B cell (primary cell): Measurements from ENCODE around the gene ERCC2. TPM values are rescaled to one million over a fixed set of nuclear protein-coding genes. Genes with fewer than 3 reads are reported as not detected.
A peak's percentile ranks its signal among the peaks of the same experiment; 100 is the strongest.
"Not testable (repeated sequence)": the region's sequence is repeated elsewhere in the genome, so short reads cannot be mapped to it uniquely, and the experiment has no call there.

Source experiments
- ATAC-seq: fragments of 200-7000 bp; cut with Tn5 transposase; one replicate; pipeline ENCODE4 v1.10.0; 2021; ENCODE audit warnings: low read depth, mild to moderate bottlenecking, moderate number of reproducible peaks, moderate library complexity
- CTCF ChIA-PET: fragments of 350-600 bp; sonication (Branson Sonifier 250); formaldehyde crosslinking; loops from one replicate; lab custom pipeline; 2021; ENCODE audit warnings: antibody characterized with exemption, inconsistent platforms; lab: Charles Lee
- POLR2A ChIA-PET: fragments of 350-600 bp; sonication (Branson Sonifier 250); formaldehyde crosslinking; loops from one replicate; lab custom pipeline; 2021; ENCODE audit warnings: antibody characterized with exemption; lab: Charles Lee
- DNase-seq: peaks from one replicate; pipeline ENCODE4 v3.0.0; 2013
- H2AFZ ChIP-seq: 2 replicates; pipeline ENCODE4 v1.6.1; 2012; ENCODE audit warnings: mild to moderate bottlenecking, low read depth, low read length; ENCODE audit not compliant: insufficient read depth, poor library complexity, severe bottlenecking
- H3K27ac ChIP-seq, 2 donors: 1 replicate in 1 of 2; 2 replicates in 1 of 2; pipeline ENCODE4 v1.5.1; 2012 to 2013; ENCODE audit warnings: low read length in 2 of 2, mild to moderate bottlenecking in 2 of 2, moderate library complexity in 1 of 2
- H3K27me3 ChIP-seq, 4 experiments: fragments of 200-600 bp in 1 of 4; sonication (generic) in 1 of 4; replicated peaks in 1 of 4; 1 replicate in 2 of 4; 2 replicates in 2 of 4; pipeline versions ENCODE4 v1.6.1 to v1.7.0; 2013 to 2016; ENCODE audit warnings: low read length in 3 of 4, mild to moderate bottlenecking in 2 of 4, mixed read lengths in 1 of 4, moderate library complexity in 1 of 4; ENCODE audit not compliant: insufficient read depth in 4 of 4, control insufficient read depth in 3 of 4; ENCODE audit errors: control extremely low read depth in 1 of 4
- H3K36me3 ChIP-seq, 2 experiments: replicated peaks in 1 of 2; 1 replicate in 1 of 2; 2 replicates in 1 of 2; pipeline versions ENCODE4 v1.6.1 to v1.7.1; 2013; ENCODE audit warnings: low read length in 1 of 2; ENCODE audit not compliant: insufficient read depth in 2 of 2, control insufficient read depth in 1 of 2; ENCODE audit errors: control extremely low read depth in 1 of 2, extremely low read depth in 1 of 2
- H3K4me1 ChIP-seq, 2 donors: fragments of 200-600 bp in 1 of 2; sonication (generic) in 1 of 2; 1 replicate in 1 of 2; 2 replicates in 1 of 2; pipeline versions ENCODE4 v1.5.1 to v1.6.1; 2013 to 2017; ENCODE audit warnings: low read length in 2 of 2; ENCODE audit not compliant: control insufficient read depth in 2 of 2, insufficient read depth in 2 of 2
- H3K4me2 ChIP-seq: replicated peaks from 2 replicates; pipeline ENCODE3; 2012; ENCODE audit warnings: mild to moderate bottlenecking, low read depth, low read length; ENCODE audit not compliant: poor library complexity, severe bottlenecking
- H3K4me3 ChIP-seq, 5 experiments: fragments of 200-600 bp in 1 of 5; sonication (generic) in 1 of 5; 1 replicate in 3 of 5; 2 replicates in 2 of 5; pipeline versions ENCODE4 v1.5.1 to v1.7.0; 2011 to 2016; ENCODE audit warnings: low read length in 4 of 5, mild to moderate bottlenecking in 4 of 5, low read depth in 2 of 5, control low read depth in 1 of 5, moderate library complexity in 1 of 5; ENCODE audit not compliant: insufficient read depth in 1 of 5; ENCODE audit errors: control extremely low read depth in 1 of 5, extremely low read depth in 1 of 5
- H3K79me2 ChIP-seq: fragments of 200-600 bp; sonication (generic); one replicate; pipeline ENCODE4 v1.6.0; 2016; ENCODE audit warnings: low read length; ENCODE audit not compliant: control insufficient read depth, insufficient read depth
- H3K9ac ChIP-seq: fragments of 200-600 bp; sonication (generic); 2 replicates; pipeline ENCODE4 v1.6.1; 2017; ENCODE audit warnings: mild to moderate bottlenecking, low read length, moderate library complexity
- H3K9me3 ChIP-seq, 3 donors: one replicate each; pipeline versions ENCODE4 v1.6.1 to v1.7.1; 2013; ENCODE audit warnings: low read length in 2 of 3; ENCODE audit not compliant: control insufficient read depth in 2 of 3, insufficient read depth in 1 of 3; ENCODE audit errors: control extremely low read depth in 1 of 3
- H4K20me1 ChIP-seq: 2 replicates; pipeline ENCODE4 v1.6.0; 2012; ENCODE audit warnings: mild to moderate bottlenecking, low read length; ENCODE audit not compliant: insufficient read depth, control insufficient read depth, poor library complexity, severe bottlenecking
- H3K27ac Mint-ChIP-seq: one replicate; pipeline ENCODE4 v1.8.0; 2021; ENCODE audit warnings: mixed read lengths
- H3K27me3 Mint-ChIP-seq: one replicate; pipeline ENCODE4 v1.8.0; 2021; ENCODE audit warnings: mixed read lengths
- H3K4me1 Mint-ChIP-seq: one replicate; pipeline ENCODE4 v1.8.0; 2021; ENCODE audit warnings: mixed read lengths
- H3K4me3 Mint-ChIP-seq: one replicate; pipeline ENCODE4 v1.8.0; 2021; ENCODE audit warnings: mixed read lengths
- H3K9me3 Mint-ChIP-seq: one replicate; pipeline ENCODE4 v1.8.0; 2022; ENCODE audit warnings: mixed read lengths; ENCODE audit not compliant: insufficient read depth
- EZH2 ChIP-seq: IDR thresholded peaks from 2 replicates; pipeline ENCODE4 v1.6.1; 2012; ENCODE audit warnings: borderline replicate concordance, low read depth, mild to moderate bottlenecking, moderate library complexity, low read length; ENCODE audit not compliant: insufficient read depth, poor library complexity, severe bottlenecking
- WGBS: methylation state at CpG from one replicate; pipeline ENCODE4 v1.1.5; 2013; ENCODE audit warnings: missing lambda C conversion rate; ENCODE audit not compliant: insufficient coverage; 5-methylcytosine and 5-hydroxymethylcytosine counted together
- intact Hi-C: fragments of 100-400 bp; cut with micrococcal nuclease; formaldehyde crosslinking; loops from one replicate; pipeline ENCODE4 v1.10.0; 2022
- polyA plus RNA-seq: library from polyadenylated mRNA; depleted of rRNA; stranded (reverse); fragments of >200 nt; gene quantifications from 2 replicates; pipeline ENCODE4 v1.2.3, GENCODE V29; 2012
- total RNA-seq, 2 donors: library from RNA; stranded (reverse); fragments of 120-200 nt in 1 of 2; gene quantifications; 1 replicate in 1 of 2; 2 replicates in 1 of 2; pipeline versions ENCODE4 v1.2.3 to v1.2.4, GENCODE V29; 2013 to 2022
- TF ChIP-seq, protein P1 (sequence below): fragments of 200-600 bp; IDR thresholded peaks from one replicate; pipeline ENCODE4 v1.8.0; 2022; ENCODE audit warnings: antibody characterized with exemption, mild to moderate bottlenecking

Gene ERCC2
- total and polyA plus RNA-seq, 2 donors (not counting 1 experiment from before 2014, with no cell fraction given): 20.8 to 26.5 TPM

DNA sequence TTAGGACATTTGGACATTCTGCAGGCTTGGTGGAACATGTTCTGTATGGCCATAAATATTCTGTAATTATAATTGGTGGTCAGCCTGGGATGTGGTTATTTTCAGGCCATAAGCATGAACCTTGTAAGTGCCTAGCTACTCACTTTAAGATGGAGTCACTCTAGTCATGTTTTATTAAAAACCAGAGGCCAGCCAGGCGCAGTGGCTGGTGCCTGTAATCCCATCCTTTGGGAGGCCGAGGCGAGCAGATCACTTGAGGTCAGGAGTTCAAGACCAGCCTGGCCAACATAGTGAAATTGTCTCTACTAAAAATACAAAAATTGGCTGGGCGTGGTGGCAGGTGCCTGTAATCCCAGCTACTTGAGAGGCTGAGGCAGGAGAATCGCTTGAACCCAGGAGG, 37.2 kb upstream of the ERCC2 start:
- H3K9ac ChIP-seq, H3K27ac Mint-ChIP-seq, ATAC-seq, H2AFZ ChIP-seq, DNase-seq, H3K36me3 ChIP-seq, H3K9me3 Mint-ChIP-seq, H3K27ac ChIP-seq, POLR2A ChIA-PET: not testable (repeated sequence)
- peaks cover 13% of the 10 kb centered on the region for H3K27me3 Mint-ChIP-seq
- H3K4me2 ChIP-seq: peak overlapping the region; percentile 100
- H3K9me3 ChIP-seq: peaks cover 0 to 12% (median 0%) of the 10 kb centered on the region in 3 donors
- whole genome bisulfite sequencing: 100% methylated on average over 2 of the region's 5 CpGs
- H4K20me1 ChIP-seq: peaks cover 22% of the 10 kb centered on the region
- H3K4me3 Mint-ChIP-seq: peak overlapping the region; percentile 53
- peaks cover 0 to 26% (median 17%) of the 10 kb centered on the region in 4 experiments for H3K27me3 ChIP-seq
- CTCF ChIA-PET: interaction anchor here (1.2 to 1.3 kb wide), 2 partner anchors 32 to 71 kb away, joined by 5 to 7 read pairs; no protein-coding TSS in a partner anchor
- H3K4me1 ChIP-seq: peaks cover 29 to 41% of the 10 kb centered on the region in 2 donors
- peaks cover 44% of the 10 kb centered on the region for H3K4me1 Mint-ChIP-seq
- intact Hi-C loops: loop anchor here (2.0 to 10.0 kb wide), 4 partner anchors 35 to 587 kb away; partner anchors contain the start of genes CCDC61, FBXO46 and RELB
- peaks cover 31% of the 10 kb centered on the region for H3K79me2 ChIP-seq
- H3K4me3 ChIP-seq: peak overlapping the region in 1 of 5 experiments; percentile 97

DNA sequence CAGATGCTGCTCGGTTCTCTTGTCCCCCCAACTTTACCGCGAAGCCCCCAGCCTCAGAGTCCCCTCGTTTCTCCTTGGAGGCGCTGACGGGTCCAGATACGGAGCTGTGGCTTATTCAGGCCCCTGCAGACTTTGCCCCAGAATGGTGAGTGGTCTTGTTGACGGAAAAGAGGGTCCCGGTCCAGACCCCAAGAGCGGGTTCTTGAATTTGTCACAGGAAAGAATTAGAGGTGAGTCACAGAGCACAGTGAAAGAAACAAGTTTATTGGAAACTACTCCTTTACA, 36.7 kb upstream of the ERCC2 start:
- Histone ChIP-seq H3K27ac (no peak overlapping the region), H3K4me1 (peaks cover 34 to 43% of the 10 kb centered on the region in 2 donors), H3K9ac (peak overlapping the region; percentile 86), H3K36me3 (no peaks in the 10 kb centered on the region), H3K79me2 (peaks cover 31% of the 10 kb centered on the region), H2AFZ (peak overlapping the region; percentile 96), H4K20me1 (peaks cover 27% of the 10 kb centered on the region), H3K27me3 (peaks cover 0 to 30% (median 17%) of the 10 kb centered on the region in 4 experiments), H3K9me3 (peaks cover 0 to 12% (median 0%) of the 10 kb centered on the region in 3 donors), H3K4me2 (peak overlapping the region; percentile 100), H3K4me3 (peak overlapping the region; percentile 72 to 97 (median 80))
- POLR2A ChIA-PET: no interaction called here
- intact Hi-C loops: loop anchor here (2.0 to 10.0 kb wide), 4 partner anchors 35 to 588 kb away; partner anchors contain the start of genes CCDC61, FBXO46 and RELB
- H3K27me3 Mint-ChIP-seq: peaks cover 13% of the 10 kb centered on the region
- DNase-seq (no peak), ATAC-seq (no peak)
- H3K9me3 Mint-ChIP-seq: no peaks in the 10 kb centered on the region
- TF ChIP-seq EZH2: no peak
- TF ChIP-seq, protein P1, sequence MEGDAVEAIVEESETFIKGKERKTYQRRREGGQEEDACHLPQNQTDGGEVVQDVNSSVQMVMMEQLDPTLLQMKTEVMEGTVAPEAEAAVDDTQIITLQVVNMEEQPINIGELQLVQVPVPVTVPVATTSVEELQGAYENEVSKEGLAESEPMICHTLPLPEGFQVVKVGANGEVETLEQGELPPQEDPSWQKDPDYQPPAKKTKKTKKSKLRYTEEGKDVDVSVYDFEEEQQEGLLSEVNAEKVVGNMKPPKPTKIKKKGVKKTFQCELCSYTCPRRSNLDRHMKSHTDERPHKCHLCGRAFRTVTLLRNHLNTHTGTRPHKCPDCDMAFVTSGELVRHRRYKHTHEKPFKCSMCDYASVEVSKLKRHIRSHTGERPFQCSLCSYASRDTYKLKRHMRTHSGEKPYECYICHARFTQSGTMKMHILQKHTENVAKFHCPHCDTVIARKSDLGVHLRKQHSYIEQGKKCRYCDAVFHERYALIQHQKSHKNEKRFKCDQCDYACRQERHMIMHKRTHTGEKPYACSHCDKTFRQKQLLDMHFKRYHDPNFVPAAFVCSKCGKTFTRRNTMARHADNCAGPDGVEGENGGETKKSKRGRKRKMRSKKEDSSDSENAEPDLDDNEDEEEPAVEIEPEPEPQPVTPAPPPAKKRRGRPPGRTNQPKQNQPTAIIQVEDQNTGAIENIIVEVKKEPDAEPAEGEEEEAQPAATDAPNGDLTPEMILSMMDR: no peak
- peaks cover 46% of the 10 kb centered on the region for H3K4me1 Mint-ChIP-seq
- CTCF ChIA-PET: interaction anchor here (1.2 to 1.3 kb wide), 2 partner anchors 32 to 72 kb away, joined by 5 to 7 read pairs; no protein-coding TSS in a partner anchor
- H3K27ac Mint-ChIP-seq: peak overlapping the region; percentile 37
- WGBS: 0% methylated on average over 5 of the region's 10 CpGs
- peak overlapping the region; percentile 93 for H3K4me3 Mint-ChIP-seq
